Esophagus squamous epithelium (tissue), 4 donors: ENCODE data around the gene IVD.

Source experiments
- CTCF ChIP-seq, 6 experiments: fragments of 450-650 bp in 4 of 6; fragments of 200-600 bp in 2 of 6; sonication (generic) in 2 of 6; IDR thresholded peaks; one replicate each; pipeline ENCODE4 v1.5.1; 2016 to 2019; ENCODE audit warnings: antibody characterized with exemption in 6 of 6, mild to moderate bottlenecking in 4 of 6, moderate library complexity in 4 of 6
- POLR2A ChIP-seq, 4 donors: fragments of 450-650 bp; IDR thresholded peaks; one replicate each; pipeline ENCODE4 v1.6.1; 2017; ENCODE audit warnings: antibody characterized with exemption in 4 of 4, mild to moderate bottlenecking in 4 of 4, moderate library complexity in 3 of 4

DNA sequence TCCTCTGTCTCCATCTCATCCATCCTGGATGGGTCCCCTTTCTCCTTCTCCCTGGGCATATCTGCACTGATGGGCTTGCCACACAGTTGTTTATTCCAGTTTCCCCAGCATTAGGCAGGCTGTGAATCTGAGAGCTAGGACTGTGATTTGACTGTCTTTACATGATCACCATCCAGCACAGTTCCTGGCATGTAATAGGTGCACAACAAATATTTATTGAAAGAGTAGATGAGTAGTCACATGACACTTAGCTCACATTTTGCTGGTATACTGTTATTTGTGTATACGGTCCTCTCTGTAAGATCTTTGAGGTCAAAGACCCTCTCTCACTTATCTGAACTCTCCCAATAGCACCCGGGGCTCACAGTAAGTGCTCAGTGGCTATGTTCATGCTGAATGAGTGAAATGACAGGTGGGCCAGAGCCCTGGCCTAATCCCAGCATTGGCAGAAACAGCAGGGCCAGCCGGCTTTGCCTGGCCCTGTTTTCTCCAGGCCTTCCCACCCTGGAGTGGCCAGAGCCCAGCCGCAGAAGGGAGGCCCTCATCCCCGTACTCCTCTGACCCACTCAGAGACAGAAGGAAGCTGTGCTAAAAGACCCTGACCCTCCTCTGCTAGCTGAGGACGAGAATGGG, 19.0 kb downstream of the IVD start:
- TF ChIP-seq CTCF (IDR thresholded peaks at IDR 0.05) (no peak), POLR2A (IDR thresholded peaks at IDR 0.05) (no peak)
